ENCODE data around the gene CCDC40.
"Not testable (repeated sequence)": the region's sequence is repeated elsewhere in the genome, so short reads cannot be mapped to it uniquely, and the experiment has no call there.

The CCDC40 gene

GRCh38 chr17:80086081-80086480 is 49.6 kb downstream of the CCDC40 start:
- DNase-seq: no peak

GRCh38 chr17:80086616-80087015 is 50.2 kb downstream of the CCDC40 start:
- no peak for DNase-seq

- no peak for DNase-seq
These were observed 51.2 kb downstream of the CCDC40 start for GRCh38 chr17:80087346-80088265.

- no peak for DNase-seq
These were observed 53.3 kb downstream of the CCDC40 start for GRCh38 chr17:80089762-80090161.

- not testable (repeated sequence) for DNase-seq
These were observed 53.7 kb downstream of the CCDC40 start for GRCh38 chr17:80090164-80090563.

GRCh38 chr17:80091376-80091775 is 54.9 kb downstream of the CCDC40 start:
- no peak for DNase-seq

- DNase-seq: peak in 1 of 2 donors; percentile 9
These were observed 56.5 kb downstream of the CCDC40 start for GRCh38 chr17:80092959-80093358.

GRCh38 chr17:80095038-80095843 is 58.8 kb downstream of the CCDC40 start:
- DNase-seq: no peak

- no peak for DNase-seq
These were observed 59.5 kb downstream of the CCDC40 start for GRCh38 chr17:80095844-80096475.

GRCh38 chr17:80096561-80097021 is 60.1 kb downstream of the CCDC40 start:
- no peak for DNase-seq

- DNase-seq: no peak
These were observed 60.7 kb downstream of the CCDC40 start for GRCh38 chr17:80097127-80097621.

GRCh38 chr17:80097844-80098691 is 61.6 kb downstream of the CCDC40 start:
- DNase-seq: no peak

- no peak for DNase-seq
These were observed 63.0 kb downstream of the CCDC40 start for GRCh38 chr17:80099291-80100034.

GRCh38 chr17:80100035-80100323 is 63.5 kb downstream of the CCDC40 start:
- no peak for DNase-seq

- peak; percentile 34 to 73 for DNase-seq
These were observed 64.8 kb downstream of the CCDC40 start, which contains the start of gene GAA for GRCh38 chr17:80101011-80101945. GAA (plus strand) TSS chr17:80101581; CDS start chr17:80104587, 3,006 bp downstream.

- DNase-seq: no peak
These were observed 65.7 kb downstream of the CCDC40 start for GRCh38 chr17:80101946-80102663.

- DNase-seq: no peak
These were observed 66.4 kb downstream of the CCDC40 start for GRCh38 chr17:80102664-80103448.

GRCh38 chr17:80103449-80104085 is 67.1 kb downstream of the CCDC40 start:
- DNase-seq: no peak

Data from hippocampal formation (tissue), 2 donors.